Body of pancreas (tissue), 4 donors: ENCODE data around the gene KDM4B.

Experiments
- CTCF ChIP-seq, 7 experiments: fragments of 450-650 bp in 4 of 7; fragments of 200-600 bp in 3 of 7; sonication (generic) in 3 of 7; IDR thresholded peaks; one replicate each; pipeline ENCODE4 v1.5.1; 2016 to 2019; ENCODE audit warnings: antibody characterized with exemption in 7 of 7
- POLR2A ChIP-seq, 3 donors: fragments of 450-650 bp; IDR thresholded peaks; one replicate each; pipeline ENCODE4 v1.6.1; 2016; ENCODE audit warnings: antibody characterized with exemption in 3 of 3, mild to moderate bottlenecking in 2 of 3

- TF ChIP-seq CTCF (IDR thresholded peaks at IDR 0.05) (no peak), POLR2A (IDR thresholded peaks at IDR 0.05) (no peak)
Measured at GRCh38 chr19:5132698-5133651, 164.1 kb downstream of the KDM4B start.
